GM10266 (cell line): ENCODE data around the gene TOMM70.
"Not testable (repeated sequence)": the region's sequence is repeated elsewhere in the genome, so short reads cannot be mapped to it uniquely, and the experiment has no call there.

Experiments
- DNase-seq: peaks from one replicate; pipeline ENCODE4 v3.0.0; 2012; ENCODE audit errors: extremely low spot score
- CTCF ChIP-seq: IDR thresholded peaks from 2 replicates; pipeline ENCODE4 v1.5.1; 2012; ENCODE audit warnings: mild to moderate bottlenecking, low read depth; ENCODE audit not compliant: control insufficient read depth, insufficient read depth; ENCODE audit errors: missing control alignments

TOMM70 gene

GRCh38 chr3:100348727-100349126, 52.2 kb downstream of the TOMM70 start:
- TF ChIP-seq CTCF = no peak
- no peak for DNase-seq

GRCh38 chr3:100340527-100340926, 60.4 kb downstream of the TOMM70 start:
- no peak for DNase-seq
- TF ChIP-seq CTCF = no peak

- TF ChIP-seq CTCF = no peak
- no peak for DNase-seq
Measured at GRCh38 chr3:100339786-100340185, 61.1 kb downstream of the TOMM70 start.

GRCh38 chr3:100338911-100339310, 62.0 kb downstream of the TOMM70 start:
- no peak for DNase-seq
- TF ChIP-seq CTCF = no peak

- DNase-seq = not testable (repeated sequence)
Measured at GRCh38 chr3:100336229-100336628, 64.7 kb downstream of the TOMM70 start.

GRCh38 chr3:100335434-100335833, 65.5 kb downstream of the TOMM70 start:
- no peak for TF ChIP-seq CTCF
- DNase-seq = peak; percentile 82

GRCh38 chr3:100334488-100335351, 66.2 kb downstream of the TOMM70 start, which contains the start of gene NIT2:
Gene NIT2 (plus strand): TSS chr3:100334757. CDS start chr3:100334792, 35 bp downstream.
- peak; percentile 11 for TF ChIP-seq CTCF

More at GRCh38 chr3:100334488-100335351, 66.2 kb downstream of the TOMM70 start, which contains the start of gene NIT2:
- DNase-seq = peak; percentile 94
